Natural killer cell (primary cell): ENCODE measurements around the gene COX7A1. TPM values are rescaled to one million over a fixed set of nuclear protein-coding genes. Genes with fewer than 3 reads are reported as not detected.
"Not testable (repeated sequence)": the region's sequence is repeated elsewhere in the genome, so short reads cannot be mapped to it uniquely, and the experiment has no call there.

Experiments
- ATAC-seq, 3 donors: fragments of 150-1000 bp in 2 of 3; fragments of 200-7000 bp in 1 of 3; cut with Tn5 transposase; 1 replicate in 1 of 3; 2 replicates in 2 of 3; pipeline ENCODE4 v1.10.0; 2021; ENCODE audit warnings: mild to moderate bottlenecking in 2 of 3, moderate library complexity in 2 of 3
- DNase-seq, 2 donors: peaks; one replicate each; pipeline versions ENCODE4 v3.0.0 to v3.0.0-alpha.2; 2013 to 2021; ENCODE audit warnings: mixed read lengths in 1 of 2
- H3K27ac ChIP-seq: one replicate; pipeline ENCODE4 v1.5.1; 2013; ENCODE audit warnings: mild to moderate bottlenecking, low read length
- H3K27me3 ChIP-seq: one replicate; pipeline ENCODE4 v1.6.1; 2013; ENCODE audit warnings: low read length; ENCODE audit not compliant: control insufficient read depth, insufficient read depth
- H3K36me3 ChIP-seq: one replicate; pipeline ENCODE4 v1.6.1; 2013; ENCODE audit warnings: low read length; ENCODE audit not compliant: control insufficient read depth, insufficient read depth
- H3K4me1 ChIP-seq: one replicate; pipeline ENCODE4 v1.6.1; 2013; ENCODE audit warnings: low read length; ENCODE audit not compliant: control insufficient read depth, insufficient read depth
- H3K4me3 ChIP-seq: one replicate; pipeline ENCODE4 v1.5.1; 2013; ENCODE audit warnings: low read length
- H3K9me3 ChIP-seq: one replicate; pipeline ENCODE4 v1.6.1; 2013; ENCODE audit warnings: low read length; ENCODE audit not compliant: control insufficient read depth, insufficient read depth
- H3K27ac Mint-ChIP-seq, 2 donors: one replicate each; pipeline ENCODE4 v1.8.0; 2022; ENCODE audit warnings: mild to moderate bottlenecking in 2 of 2, mixed read lengths in 2 of 2, moderate library complexity in 1 of 2
- H3K27me3 Mint-ChIP-seq, 2 donors: one replicate each; pipeline ENCODE4 v1.8.0; 2022; ENCODE audit warnings: low read depth in 2 of 2, mixed read lengths in 2 of 2
- H3K36me3 Mint-ChIP-seq: one replicate; pipeline ENCODE4 v1.8.0; 2022; ENCODE audit warnings: mixed read lengths
- H3K4me1 Mint-ChIP-seq, 2 donors: one replicate each; pipeline ENCODE4 v1.8.0; 2022; ENCODE audit warnings: mixed read lengths in 2 of 2
- H3K4me3 Mint-ChIP-seq: one replicate; pipeline ENCODE4 v1.8.0; 2022; ENCODE audit warnings: mild to moderate bottlenecking, moderate library complexity, mixed read lengths
- H3K9me3 Mint-ChIP-seq, 2 donors: one replicate each; pipeline ENCODE4 v1.8.0; 2022; ENCODE audit warnings: mixed read lengths in 2 of 2
- CTCF ChIP-seq: fragments of 200-600 bp; IDR thresholded peaks from one replicate; pipeline ENCODE4 v1.8.0; 2022; ENCODE audit warnings: antibody characterized with exemption
- WGBS: methylation state at CpG from one replicate; pipeline ENCODE4 v1.1.7; 2013; ENCODE audit warnings: missing lambda C conversion rate; ENCODE audit not compliant: insufficient coverage; 5-methylcytosine and 5-hydroxymethylcytosine counted together
- intact Hi-C: fragments of 100-400 bp; cut with micrococcal nuclease; formaldehyde crosslinking; loops from one replicate; pipeline ENCODE4 v1.14.2; 2022
- total RNA-seq, 4 donors: library from RNA; stranded (reverse); fragments of 120-200 nt in 1 of 4; gene quantifications; one replicate each; pipeline versions ENCODE4 v1.2.3 to v1.2.4, GENCODE V29; 2013 to 2022

The COX7A1 gene
- not detected for total RNA-seq
- not detected for total RNA-seq (2013)

- peaks cover 0 to 27% of the 10 kb centered on the region in 2 donors for H3K4me1 Mint-ChIP-seq
- 44% methylated on average over 40 of the region's 40 CpGs for WGBS
- DNase-seq, result no peak
- no peaks in the 10 kb centered on the region for H3K27me3 Mint-ChIP-seq
- H3K27me3 ChIP-seq, result no peaks in the 10 kb centered on the region
- H3K4me1 ChIP-seq, result peaks cover 5% of the 10 kb centered on the region
- H3K4me3 ChIP-seq, result no peak within 1 kb of the TSS
- no peaks in the 10 kb centered on the region for H3K9me3 ChIP-seq
- H3K4me3 Mint-ChIP-seq, result peak within 1 kb of the TSS; percentile 17
- H3K36me3 ChIP-seq, result peaks cover 34% of the 10 kb centered on the region
- intact Hi-C loops, result no loop called here
- no peaks in the 10 kb centered on the region for H3K9me3 Mint-ChIP-seq
- no peak for TF ChIP-seq CTCF
- H3K36me3 Mint-ChIP-seq, result no peaks in the 10 kb centered on the region
- peak within 1 kb of the TSS; percentile 40 to 66 for H3K27ac Mint-ChIP-seq
- ATAC-seq, result peak in 1 of 3 donors; percentile 28
- no peak within 1 kb of the TSS for H3K27ac ChIP-seq
Measured at GRCh38 chr19:36152352-36153091, at the start of gene COX7A1. TSS of gene COX7A1 (minus strand) at chr19:36152447. CDS start at chr19:36152407, 40 bp downstream.

- H3K27ac Mint-ChIP-seq, result no peak overlapping the region
- no peak overlapping the region for H3K4me3 ChIP-seq
- no peaks in the 10 kb centered on the region for H3K9me3 Mint-ChIP-seq
- no peak for DNase-seq
- intact Hi-C loops, result no loop called here
- no peak overlapping the region for H3K4me3 Mint-ChIP-seq
- no peak for ATAC-seq
- 88% methylated on average over 6 of the region's 6 CpGs for WGBS
- H3K27me3 ChIP-seq, result no peaks in the 10 kb centered on the region
- H3K27me3 Mint-ChIP-seq, result no peaks in the 10 kb centered on the region
- no peaks in the 10 kb centered on the region for H3K36me3 Mint-ChIP-seq
- H3K4me1 ChIP-seq, result no peaks in the 10 kb centered on the region
- H3K27ac ChIP-seq, result no peak overlapping the region
- H3K9me3 ChIP-seq, result no peaks in the 10 kb centered on the region
- no peak for TF ChIP-seq CTCF
- H3K4me1 Mint-ChIP-seq, result no peaks in the 10 kb centered on the region
- peaks cover 2% of the 10 kb centered on the region for H3K36me3 ChIP-seq
Measured at GRCh38 chr19:36201684-36202083, 49.4 kb upstream of the COX7A1 start.

GRCh38 chr19:36198119-36198518 is 45.9 kb upstream of the COX7A1 start:
- no peak for ATAC-seq
- intact Hi-C loops, result no loop called here
- H3K4me3 ChIP-seq, result no peak overlapping the region
- Mint-ChIP-seq H3K9me3 (no peaks in the 10 kb centered on the region), H3K4me3 (no peak overlapping the region), H3K36me3 (no peaks in the 10 kb centered on the region), H3K27me3 (no peaks in the 10 kb centered on the region), H3K4me1 (no peaks in the 10 kb centered on the region), H3K27ac (no peak overlapping the region)
- no peak overlapping the region for H3K27ac ChIP-seq
- no peak for DNase-seq
- no peak for TF ChIP-seq CTCF
- WGBS, result 98% methylated on average over 2 of the region's 2 CpGs
- H3K36me3 ChIP-seq, result peaks cover 3% of the 10 kb centered on the region
- no peaks in the 10 kb centered on the region for H3K27me3 ChIP-seq
- H3K9me3 ChIP-seq, result no peaks in the 10 kb centered on the region
- H3K4me1 ChIP-seq, result no peaks in the 10 kb centered on the region

- no peak for DNase-seq
- H3K27ac Mint-ChIP-seq, result no peak overlapping the region
- H3K9me3 Mint-ChIP-seq, result no peaks in the 10 kb centered on the region
- 86% methylated on average over 2 of the region's 2 CpGs for WGBS
- H3K27me3 ChIP-seq, result no peaks in the 10 kb centered on the region
- H3K36me3 ChIP-seq, result peaks cover 3% of the 10 kb centered on the region
- H3K4me3 Mint-ChIP-seq, result no peak overlapping the region
- H3K4me1 Mint-ChIP-seq, result no peaks in the 10 kb centered on the region
- no peaks in the 10 kb centered on the region for H3K9me3 ChIP-seq
- H3K4me3 ChIP-seq, result no peak overlapping the region
- intact Hi-C loops, result no loop called here
- no peak for TF ChIP-seq CTCF
- H3K36me3 Mint-ChIP-seq, result no peaks in the 10 kb centered on the region
- no peak for ATAC-seq
- no peak overlapping the region for H3K27ac ChIP-seq
- H3K4me1 ChIP-seq, result no peaks in the 10 kb centered on the region
- no peaks in the 10 kb centered on the region for H3K27me3 Mint-ChIP-seq
Measured at GRCh38 chr19:36196249-36196648, 44.0 kb upstream of the COX7A1 start.

GRCh38 chr19:36186722-36187121 is 34.5 kb upstream of the COX7A1 start:
- H3K4me3 Mint-ChIP-seq, DNase-seq, ATAC-seq, H3K9me3 Mint-ChIP-seq, intact Hi-C loops, H3K4me1 Mint-ChIP-seq, H3K4me1 ChIP-seq, H3K4me3 ChIP-seq, H3K27me3 ChIP-seq, H3K27ac Mint-ChIP-seq, H3K9me3 ChIP-seq, H3K27ac ChIP-seq, H3K27me3 Mint-ChIP-seq: not testable (repeated sequence)
- H3K36me3 ChIP-seq, result peaks cover 11% of the 10 kb centered on the region
- H3K36me3 Mint-ChIP-seq, result peaks cover 12% of the 10 kb centered on the region
- 97% methylated on average over 4 of the region's 5 CpGs for WGBS
